H9 (cell line): ENCODE data around the gene SLC17A9. TPM values are rescaled to one million over a fixed set of nuclear protein-coding genes. Genes with fewer than 3 reads are reported as not detected.

Experiments
- DNase-seq: peaks from one replicate; pipeline ENCODE4 v3.0.0-alpha.2; 2017
- H2AFZ ChIP-seq: one replicate; pipeline ENCODE4 v1.6.1; 2013; ENCODE audit warnings: mild to moderate bottlenecking, low read length, control low read depth, moderate library complexity
- H2AK5ac ChIP-seq: 2 replicates; pipeline ENCODE4 v1.6.1; 2013; ENCODE audit warnings: low read length, control low read depth, mixed read lengths; ENCODE audit not compliant: insufficient read length
- H2BK120ac ChIP-seq: one replicate; pipeline ENCODE4 v1.6.1; 2013; ENCODE audit warnings: low read depth, mild to moderate bottlenecking, low read length, control low read depth, inconsistent platforms; ENCODE audit not compliant: poor library complexity, severe bottlenecking
- H2BK12ac ChIP-seq: 2 replicates; pipeline ENCODE4 v1.6.1; 2013; ENCODE audit warnings: low read length, control low read depth, mixed read lengths, low read depth; ENCODE audit not compliant: insufficient read length
- H2BK15ac ChIP-seq: 2 replicates; pipeline ENCODE4 v1.6.1; 2013; ENCODE audit warnings: low read depth, low read length, control low read depth
- H2BK20ac ChIP-seq: one replicate; pipeline ENCODE4 v1.6.1; 2013; ENCODE audit warnings: low read depth, mild to moderate bottlenecking, low read length, control low read depth, inconsistent platforms; ENCODE audit not compliant: poor library complexity, severe bottlenecking
- H2BK5ac ChIP-seq: 2 replicates; pipeline ENCODE4 v1.6.1; 2013; ENCODE audit warnings: low read length, control low read depth, mixed read lengths; ENCODE audit not compliant: insufficient read length
- H3K14ac ChIP-seq: 2 replicates; pipeline ENCODE4 v1.6.1; 2013; ENCODE audit warnings: low read length, control low read depth; ENCODE audit not compliant: insufficient read depth
- H3K18ac ChIP-seq: 2 replicates; pipeline ENCODE4 v1.6.1; 2013; ENCODE audit warnings: low read depth, mild to moderate bottlenecking, mixed read lengths, low read length, control low read depth; ENCODE audit not compliant: insufficient read length
- H3K23ac ChIP-seq: 2 replicates; pipeline ENCODE4 v1.6.1; 2013; ENCODE audit warnings: low read length, control low read depth, mixed read lengths, low read depth; ENCODE audit not compliant: insufficient read length
- H3K23me2 ChIP-seq: 2 replicates; pipeline ENCODE4 v1.6.1; 2013; ENCODE audit warnings: low read depth, mild to moderate bottlenecking, mixed read lengths, low read length, control low read depth; ENCODE audit not compliant: insufficient read length, poor library complexity, severe bottlenecking
- H3K27ac ChIP-seq: 2 replicates; pipeline ENCODE4 v1.5.1; 2013; ENCODE audit warnings: low read length, control low read depth, mixed read lengths, low read depth; ENCODE audit not compliant: insufficient read length
- H3K27me3 ChIP-seq: 2 replicates; pipeline ENCODE4 v1.6.1; 2013; ENCODE audit warnings: low read length, control low read depth, inconsistent platforms; ENCODE audit not compliant: insufficient read depth
- H3K4ac ChIP-seq: 2 replicates; pipeline ENCODE4 v1.6.1; 2013; ENCODE audit warnings: low read depth, mild to moderate bottlenecking, control low read depth, inconsistent platforms, low read length, moderate library complexity
- H3K4me1 ChIP-seq: 2 replicates; pipeline ENCODE4 v1.6.1; 2013; ENCODE audit warnings: low read length, control low read depth, inconsistent platforms; ENCODE audit not compliant: insufficient read depth
- H3K4me2 ChIP-seq: 2 replicates; pipeline ENCODE4 v1.6.1; 2013; ENCODE audit warnings: low read length, control low read depth, mixed read lengths; ENCODE audit not compliant: insufficient read length, insufficient read depth
- H3K56ac ChIP-seq: 2 replicates; pipeline ENCODE4 v1.6.1; 2013; ENCODE audit warnings: low read depth, mild to moderate bottlenecking, mixed read lengths, low read length, control low read depth; ENCODE audit not compliant: insufficient read length
- H3K79me1 ChIP-seq: 2 replicates; pipeline ENCODE4 v1.6.1; 2013; ENCODE audit warnings: low read depth, mild to moderate bottlenecking, moderate library complexity, low read length, control low read depth, inconsistent platforms; ENCODE audit not compliant: insufficient read depth, poor library complexity, severe bottlenecking
- H3K79me2 ChIP-seq: 2 replicates; pipeline ENCODE4 v1.6.1; 2013; ENCODE audit warnings: low read length, control low read depth, inconsistent platforms; ENCODE audit not compliant: insufficient read depth
- H3K9ac ChIP-seq: 2 replicates; pipeline ENCODE4 v1.6.1; 2013; ENCODE audit warnings: low read length, control low read depth, mixed read lengths; ENCODE audit not compliant: insufficient read length; ENCODE audit errors: extremely low read depth
- H3K9me3 ChIP-seq: one replicate; pipeline ENCODE4 v1.6.1; 2013; ENCODE audit warnings: low read depth, low read length, inconsistent platforms; ENCODE audit not compliant: control insufficient read depth
- H3T11ph ChIP-seq: one replicate; pipeline ENCODE4 v1.6.1; 2013; ENCODE audit warnings: mild to moderate bottlenecking, low read length, control low read depth, inconsistent platforms
- H4K20me1 ChIP-seq: one replicate; pipeline ENCODE4 v1.6.1; 2013; ENCODE audit not compliant: control insufficient read depth, insufficient read length, insufficient read depth
- H4K5ac ChIP-seq: 2 replicates; pipeline ENCODE4 v1.6.1; 2013; ENCODE audit warnings: low read depth, mild to moderate bottlenecking, mixed read lengths, low read length, control low read depth; ENCODE audit not compliant: insufficient read length
- H4K8ac ChIP-seq: replicated peaks from 2 replicates; pipeline ENCODE4 v1.6.1; 2013; ENCODE audit warnings: low read length, control low read depth, mixed read lengths, low read depth; ENCODE audit not compliant: insufficient read length
- H4K91ac ChIP-seq: 2 replicates; pipeline ENCODE4 v1.6.1; 2013; ENCODE audit warnings: low read depth, mild to moderate bottlenecking, moderate library complexity, mixed read lengths, low read length, control low read depth; ENCODE audit not compliant: insufficient read length
- H3K27ac Mint-ChIP-seq, 3 experiments: 2 replicates in 2 of 3; 3 replicates in 1 of 3; pipeline ENCODE4 v1.8.0; 2020 to 2021; ENCODE audit warnings: mixed read lengths in 3 of 3, mild to moderate bottlenecking in 1 of 3, moderate library complexity in 1 of 3
- H3K27me3 Mint-ChIP-seq: 2 replicates; pipeline ENCODE4 v1.8.0; 2021; ENCODE audit warnings: low read depth, mild to moderate bottlenecking, moderate library complexity, mixed read lengths
- H3K36me3 Mint-ChIP-seq, 3 experiments: 2 replicates in 2 of 3; 3 replicates in 1 of 3; pipeline ENCODE4 v1.8.0; 2020 to 2021; ENCODE audit warnings: low read depth in 3 of 3, mixed read lengths in 3 of 3; ENCODE audit not compliant: insufficient read depth in 1 of 3
- H3K4me1 Mint-ChIP-seq, 2 experiments: 2 replicates each; pipeline ENCODE4 v1.8.0; 2020; ENCODE audit warnings: mixed read lengths in 2 of 2
- H3K4me3 Mint-ChIP-seq, 2 experiments: 2 replicates in 1 of 2; 3 replicates in 1 of 2; pipeline ENCODE4 v1.8.0; 2020 to 2021; ENCODE audit warnings: mild to moderate bottlenecking in 2 of 2, mixed read lengths in 2 of 2, moderate library complexity in 1 of 2
- H3K9me3 Mint-ChIP-seq, 2 experiments: 2 replicates in 1 of 2; 3 replicates in 1 of 2; pipeline ENCODE4 v1.8.0; 2020; ENCODE audit warnings: mild to moderate bottlenecking in 2 of 2, mixed read lengths in 2 of 2, moderate library complexity in 1 of 2
- WGBS: extraction: QIAGEN DNeasy Blood & Tissue Kit; methylation state at CpG from one replicate; pipeline ENCODE4 v1.1.7; 2013; ENCODE audit warnings: missing lambda C conversion rate, low lambda C conversion rate, mixed read lengths; ENCODE audit not compliant: insufficient read length; ENCODE audit errors: extremely low coverage; 5-methylcytosine and 5-hydroxymethylcytosine counted together
- total RNA-seq: library from RNA; stranded (reverse); gene quantifications from 2 replicates; pipeline ENCODE4 v1.2.1, GENCODE V29; 2021
- TF ChIP-seq, protein P1 (sequence below): fragments of 200-600 bp; sonication (generic); conservative IDR thresholded peaks from 3 replicates; pipeline ENCODE4 v1.8.0; 2021; ENCODE audit warnings: antibody characterized with exemption, mild to moderate bottlenecking

Gene SLC17A9
- total RNA-seq, 1 experiment from 2014 or later, result 20.9 TPM

- H2BK20ac ChIP-seq, result no peak overlapping the region
- H2BK15ac ChIP-seq, result no peak overlapping the region
- Mint-ChIP-seq H3K27me3 (no peaks in the 10 kb centered on the region), H3K4me3 (peak overlapping the region; percentile 92 to 97), H3K36me3 (peaks cover 0 to 4% (median 2%) of the 10 kb centered on the region in 3 experiments; a peak in 4 of 7 replicates), H3K27ac (peak overlapping the region; percentile 42 to 96 (median 77); a peak in 5 of 7 replicates), H3K9me3 (no peaks in the 10 kb centered on the region), H3K4me1 (peaks cover 59 to 60% of the 10 kb centered on the region in 2 experiments)
- no peak overlapping the region for H4K8ac ChIP-seq
- H2AK5ac ChIP-seq, result no peak overlapping the region
- TF ChIP-seq, protein P1, sequence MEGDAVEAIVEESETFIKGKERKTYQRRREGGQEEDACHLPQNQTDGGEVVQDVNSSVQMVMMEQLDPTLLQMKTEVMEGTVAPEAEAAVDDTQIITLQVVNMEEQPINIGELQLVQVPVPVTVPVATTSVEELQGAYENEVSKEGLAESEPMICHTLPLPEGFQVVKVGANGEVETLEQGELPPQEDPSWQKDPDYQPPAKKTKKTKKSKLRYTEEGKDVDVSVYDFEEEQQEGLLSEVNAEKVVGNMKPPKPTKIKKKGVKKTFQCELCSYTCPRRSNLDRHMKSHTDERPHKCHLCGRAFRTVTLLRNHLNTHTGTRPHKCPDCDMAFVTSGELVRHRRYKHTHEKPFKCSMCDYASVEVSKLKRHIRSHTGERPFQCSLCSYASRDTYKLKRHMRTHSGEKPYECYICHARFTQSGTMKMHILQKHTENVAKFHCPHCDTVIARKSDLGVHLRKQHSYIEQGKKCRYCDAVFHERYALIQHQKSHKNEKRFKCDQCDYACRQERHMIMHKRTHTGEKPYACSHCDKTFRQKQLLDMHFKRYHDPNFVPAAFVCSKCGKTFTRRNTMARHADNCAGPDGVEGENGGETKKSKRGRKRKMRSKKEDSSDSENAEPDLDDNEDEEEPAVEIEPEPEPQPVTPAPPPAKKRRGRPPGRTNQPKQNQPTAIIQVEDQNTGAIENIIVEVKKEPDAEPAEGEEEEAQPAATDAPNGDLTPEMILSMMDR, result no peak
- H2BK5ac ChIP-seq, result no peak overlapping the region
- H2AFZ ChIP-seq, result no peak overlapping the region
- peaks cover 70% of the 10 kb centered on the region for H3K79me2 ChIP-seq
- H3K9me3 ChIP-seq, result no peaks in the 10 kb centered on the region
- no peak for DNase-seq
- WGBS, result no CpG with 5 or more reads among the region's 12 CpGs
- H2BK120ac ChIP-seq, result no peak overlapping the region
- no peak overlapping the region for H3K4ac ChIP-seq
- no peak overlapping the region for H3K14ac ChIP-seq
- H3K4me1 ChIP-seq, result peaks cover 19% of the 10 kb centered on the region
- no peak overlapping the region for H3K56ac ChIP-seq
- peaks cover 12% of the 10 kb centered on the region for H4K20me1 ChIP-seq
- H3K18ac ChIP-seq, result peak overlapping the region; percentile 53
- no peak overlapping the region for H3K27ac ChIP-seq
- no peak overlapping the region for H4K91ac ChIP-seq
- no peak overlapping the region for H4K5ac ChIP-seq
- peak overlapping the region; percentile 94 for H3K9ac ChIP-seq
- no peaks in the 10 kb centered on the region for H3K79me1 ChIP-seq
- H3K27me3 ChIP-seq, result no peaks in the 10 kb centered on the region
- no peak overlapping the region for H2BK12ac ChIP-seq
- H3K23me2 ChIP-seq, result peaks cover 38% of the 10 kb centered on the region
- H3K23ac ChIP-seq, result no peak overlapping the region
- H3K4me2 ChIP-seq, result peak overlapping the region; percentile 100
- no peak overlapping the region for H3T11ph ChIP-seq
Observed at GRCh38 chr20:62924442-62925075, 27.9 kb upstream of the SLC17A9 start.
